H1 (cell line): ENCODE data around the gene ABCD2. TPM values are rescaled to one million over a fixed set of nuclear protein-coding genes. Genes with fewer than 3 reads are reported as not detected.

Experiments
- CTBP2 ChIP-seq: IDR thresholded peaks from 2 replicates; pipeline ENCODE4 v1.7.0; 2011; ENCODE audit warnings: borderline replicate concordance, mild to moderate bottlenecking, moderate library complexity, mixed read lengths, low read length; ENCODE audit not compliant: insufficient read depth, insufficient read length
- SP2 ChIP-seq: IDR thresholded peaks from 2 replicates; pipeline ENCODE4 v1.6.1; 2012; ENCODE audit warnings: mild to moderate bottlenecking, low read length, inconsistent platforms
- polyA plus RNA-seq, 7 experiments: library from polyadenylated mRNA; depleted of rRNA in 3 of 7; stranded (reverse) in 5 of 7; unstranded in 2 of 7; fragments of >200 nt in 5 of 7; fragments of 200-250 nt in 2 of 7; gene quantifications; 1 replicate in 5 of 7; 2 replicates in 1 of 7; 4 replicates in 1 of 7; pipeline versions ENCODE4 v1.2.1 to v1.2.3, GENCODE V29; 2011 to 2013; ENCODE audit warnings: missing spikeins in 2 of 7, mixed read lengths in 2 of 7
- total RNA-seq: library from RNA; stranded (reverse); fragmentation: NEBNext Ultra II Directional; extraction: Animal tissue kit (Norgen Biotek cat#: 25700); gene quantifications from 2 replicates; pipeline ENCODE4 v1.2.1, GENCODE V29; 2021
- TF ChIP-seq, protein P1 (sequence below): fragments of 300-600 bp; sonication (generic); IDR thresholded peaks from 2 replicates; pipeline ENCODE4 v1.7.1; 2012; ENCODE audit warnings: low read length, moderate library complexity, mild to moderate bottlenecking, inconsistent platforms; ENCODE audit not compliant: insufficient replicate concordance

Gene ABCD2
- total and polyA plus RNA-seq, 2 of the 8 experiments (the other 6 are each of a cell fraction or from before 2014, with no cell fraction given) = not detected

DNA sequence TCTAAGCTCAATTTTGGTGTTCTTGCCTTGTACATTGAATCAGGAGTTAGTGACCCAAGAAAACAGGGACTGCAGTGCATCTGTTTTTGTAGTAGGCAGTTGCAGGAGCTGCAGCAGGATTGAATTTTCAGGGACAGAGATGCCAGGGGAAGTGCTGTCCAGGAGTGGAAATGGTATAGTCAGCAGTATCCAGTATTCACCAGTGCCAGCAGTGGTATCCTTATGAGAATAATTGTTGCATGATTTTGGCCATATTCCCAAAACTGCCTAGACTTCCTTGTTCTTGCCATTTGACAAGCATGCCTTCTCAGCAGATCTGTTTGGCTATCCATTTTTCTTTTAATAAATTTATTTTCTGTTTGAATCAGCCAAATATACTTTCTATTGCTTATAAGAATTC, 18.6 kb upstream of the ABCD2 start (continued):
- TF ChIP-seq, protein P1, sequence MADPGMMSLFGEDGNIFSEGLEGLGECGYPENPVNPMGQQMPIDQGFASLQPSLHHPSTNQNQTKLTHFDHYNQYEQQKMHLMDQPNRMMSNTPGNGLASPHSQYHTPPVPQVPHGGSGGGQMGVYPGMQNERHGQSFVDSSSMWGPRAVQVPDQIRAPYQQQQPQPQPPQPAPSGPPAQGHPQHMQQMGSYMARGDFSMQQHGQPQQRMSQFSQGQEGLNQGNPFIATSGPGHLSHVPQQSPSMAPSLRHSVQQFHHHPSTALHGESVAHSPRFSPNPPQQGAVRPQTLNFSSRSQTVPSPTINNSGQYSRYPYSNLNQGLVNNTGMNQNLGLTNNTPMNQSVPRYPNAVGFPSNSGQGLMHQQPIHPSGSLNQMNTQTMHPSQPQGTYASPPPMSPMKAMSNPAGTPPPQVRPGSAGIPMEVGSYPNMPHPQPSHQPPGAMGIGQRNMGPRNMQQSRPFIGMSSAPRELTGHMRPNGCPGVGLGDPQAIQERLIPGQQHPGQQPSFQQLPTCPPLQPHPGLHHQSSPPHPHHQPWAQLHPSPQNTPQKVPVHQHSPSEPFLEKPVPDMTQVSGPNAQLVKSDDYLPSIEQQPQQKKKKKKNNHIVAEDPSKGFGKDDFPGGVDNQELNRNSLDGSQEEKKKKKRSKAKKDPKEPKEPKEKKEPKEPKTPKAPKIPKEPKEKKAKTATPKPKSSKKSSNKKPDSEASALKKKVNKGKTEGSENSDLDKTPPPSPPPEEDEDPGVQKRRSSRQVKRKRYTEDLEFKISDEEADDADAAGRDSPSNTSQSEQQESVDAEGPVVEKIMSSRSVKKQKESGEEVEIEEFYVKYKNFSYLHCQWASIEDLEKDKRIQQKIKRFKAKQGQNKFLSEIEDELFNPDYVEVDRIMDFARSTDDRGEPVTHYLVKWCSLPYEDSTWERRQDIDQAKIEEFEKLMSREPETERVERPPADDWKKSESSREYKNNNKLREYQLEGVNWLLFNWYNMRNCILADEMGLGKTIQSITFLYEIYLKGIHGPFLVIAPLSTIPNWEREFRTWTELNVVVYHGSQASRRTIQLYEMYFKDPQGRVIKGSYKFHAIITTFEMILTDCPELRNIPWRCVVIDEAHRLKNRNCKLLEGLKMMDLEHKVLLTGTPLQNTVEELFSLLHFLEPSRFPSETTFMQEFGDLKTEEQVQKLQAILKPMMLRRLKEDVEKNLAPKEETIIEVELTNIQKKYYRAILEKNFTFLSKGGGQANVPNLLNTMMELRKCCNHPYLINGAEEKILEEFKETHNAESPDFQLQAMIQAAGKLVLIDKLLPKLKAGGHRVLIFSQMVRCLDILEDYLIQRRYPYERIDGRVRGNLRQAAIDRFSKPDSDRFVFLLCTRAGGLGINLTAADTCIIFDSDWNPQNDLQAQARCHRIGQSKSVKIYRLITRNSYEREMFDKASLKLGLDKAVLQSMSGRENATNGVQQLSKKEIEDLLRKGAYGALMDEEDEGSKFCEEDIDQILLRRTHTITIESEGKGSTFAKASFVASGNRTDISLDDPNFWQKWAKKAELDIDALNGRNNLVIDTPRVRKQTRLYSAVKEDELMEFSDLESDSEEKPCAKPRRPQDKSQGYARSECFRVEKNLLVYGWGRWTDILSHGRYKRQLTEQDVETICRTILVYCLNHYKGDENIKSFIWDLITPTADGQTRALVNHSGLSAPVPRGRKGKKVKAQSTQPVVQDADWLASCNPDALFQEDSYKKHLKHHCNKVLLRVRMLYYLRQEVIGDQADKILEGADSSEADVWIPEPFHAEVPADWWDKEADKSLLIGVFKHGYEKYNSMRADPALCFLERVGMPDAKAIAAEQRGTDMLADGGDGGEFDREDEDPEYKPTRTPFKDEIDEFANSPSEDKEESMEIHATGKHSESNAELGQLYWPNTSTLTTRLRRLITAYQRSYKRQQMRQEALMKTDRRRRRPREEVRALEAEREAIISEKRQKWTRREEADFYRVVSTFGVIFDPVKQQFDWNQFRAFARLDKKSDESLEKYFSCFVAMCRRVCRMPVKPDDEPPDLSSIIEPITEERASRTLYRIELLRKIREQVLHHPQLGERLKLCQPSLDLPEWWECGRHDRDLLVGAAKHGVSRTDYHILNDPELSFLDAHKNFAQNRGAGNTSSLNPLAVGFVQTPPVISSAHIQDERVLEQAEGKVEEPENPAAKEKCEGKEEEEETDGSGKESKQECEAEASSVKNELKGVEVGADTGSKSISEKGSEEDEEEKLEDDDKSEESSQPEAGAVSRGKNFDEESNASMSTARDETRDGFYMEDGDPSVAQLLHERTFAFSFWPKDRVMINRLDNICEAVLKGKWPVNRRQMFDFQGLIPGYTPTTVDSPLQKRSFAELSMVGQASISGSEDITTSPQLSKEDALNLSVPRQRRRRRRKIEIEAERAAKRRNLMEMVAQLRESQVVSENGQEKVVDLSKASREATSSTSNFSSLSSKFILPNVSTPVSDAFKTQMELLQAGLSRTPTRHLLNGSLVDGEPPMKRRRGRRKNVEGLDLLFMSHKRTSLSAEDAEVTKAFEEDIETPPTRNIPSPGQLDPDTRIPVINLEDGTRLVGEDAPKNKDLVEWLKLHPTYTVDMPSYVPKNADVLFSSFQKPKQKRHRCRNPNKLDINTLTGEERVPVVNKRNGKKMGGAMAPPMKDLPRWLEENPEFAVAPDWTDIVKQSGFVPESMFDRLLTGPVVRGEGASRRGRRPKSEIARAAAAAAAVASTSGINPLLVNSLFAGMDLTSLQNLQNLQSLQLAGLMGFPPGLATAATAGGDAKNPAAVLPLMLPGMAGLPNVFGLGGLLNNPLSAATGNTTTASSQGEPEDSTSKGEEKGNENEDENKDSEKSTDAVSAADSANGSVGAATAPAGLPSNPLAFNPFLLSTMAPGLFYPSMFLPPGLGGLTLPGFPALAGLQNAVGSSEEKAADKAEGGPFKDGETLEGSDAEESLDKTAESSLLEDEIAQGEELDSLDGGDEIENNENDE = no peak
- TF ChIP-seq CTBP2 (no peak), SP2 (no peak)
